Chondrocyte (in vitro differentiated cells): ENCODE results near the gene CBFA2T2. TPM values are rescaled to one million over a fixed set of nuclear protein-coding genes. Genes with fewer than 3 reads are reported as not detected.
"Not testable (repeated sequence)": the region's sequence is repeated elsewhere in the genome, so short reads cannot be mapped to it uniquely, and the experiment has no call there.

Source experiments
- DNase-seq: peaks from one replicate; pipeline ENCODE4 v3.0.0; 2021; ENCODE audit warnings: mixed read lengths, low spot score
- H3K27ac Mint-ChIP-seq: one replicate; pipeline ENCODE4 v1.8.0; 2021; ENCODE audit warnings: mild to moderate bottlenecking, moderate library complexity, mixed read lengths; ENCODE audit not compliant: unreplicated experiment
- H3K27me3 Mint-ChIP-seq: 2 replicates; pipeline ENCODE4 v1.8.0; 2021; ENCODE audit warnings: low read depth, mixed read lengths
- H3K36me3 Mint-ChIP-seq: 2 replicates; pipeline ENCODE4 v1.8.0; 2021; ENCODE audit warnings: low read depth, mixed read lengths
- H3K4me1 Mint-ChIP-seq: 2 replicates; pipeline ENCODE4 v1.8.0; 2021; ENCODE audit warnings: low read depth, mild to moderate bottlenecking, mixed read lengths
- H3K4me3 Mint-ChIP-seq: one replicate; pipeline ENCODE4 v1.8.0; 2021; ENCODE audit warnings: mild to moderate bottlenecking, moderate library complexity, mixed read lengths; ENCODE audit not compliant: unreplicated experiment
- H3K9me3 Mint-ChIP-seq: 2 replicates; pipeline ENCODE4 v1.8.0; 2021; ENCODE audit warnings: low read depth, mixed read lengths
- CTCF ChIP-seq: fragments of 200-600 bp; sonication (generic); IDR thresholded peaks from 2 replicates; pipeline ENCODE4 v1.5.0; 2021; ENCODE audit warnings: antibody characterized with exemption, mild to moderate bottlenecking, moderate library complexity
- total RNA-seq: library from RNA; stranded (reverse); gene quantifications from 3 replicates; pipeline ENCODE4 v1.2.1, GENCODE V29; 2021

The CBFA2T2 gene
- total RNA-seq, 1 donor from 2014 or later: 23.5 TPM

- H3K9me3 Mint-ChIP-seq: no peaks in the 10 kb centered on the region
Observed at GRCh38 chr20:33585413-33585812, 95.5 kb downstream of the CBFA2T2 start.

GRCh38 chr20:33589059-33589458 is 99.2 kb downstream of the CBFA2T2 start:
- Mint-ChIP-seq H3K4me1 (peaks cover 28% of the 10 kb centered on the region), H3K27me3 (no peaks in the 10 kb centered on the region), H3K27ac (no peak overlapping the region), H3K36me3 (no peaks in the 10 kb centered on the region), H3K9me3 (no peaks in the 10 kb centered on the region), H3K4me3 (no peak overlapping the region)
- DNase-seq: no peak
- TF ChIP-seq CTCF: no peak

More at GRCh38 chr20:33585413-33585812, 95.5 kb downstream of the CBFA2T2 start:
- H3K36me3 Mint-ChIP-seq: no peaks in the 10 kb centered on the region
- DNase-seq: no peak
- H3K4me1 Mint-ChIP-seq: peaks cover 30% of the 10 kb centered on the region
- peak overlapping the region; percentile 52 for H3K27ac Mint-ChIP-seq
- no peaks in the 10 kb centered on the region for H3K27me3 Mint-ChIP-seq
- no peak for TF ChIP-seq CTCF
- H3K4me3 Mint-ChIP-seq: no peak overlapping the region

- not testable (repeated sequence) for H3K4me1 Mint-ChIP-seq, DNase-seq, H3K27ac Mint-ChIP-seq, H3K9me3 Mint-ChIP-seq, H3K4me3 Mint-ChIP-seq, H3K27me3 Mint-ChIP-seq, H3K36me3 Mint-ChIP-seq
Observed at GRCh38 chr20:33591901-33592300, 102.0 kb downstream of the CBFA2T2 start.

- Mint-ChIP-seq H3K27me3 (no peaks in the 10 kb centered on the region), H3K4me3 (no peak overlapping the region), H3K4me1 (peaks cover 6% of the 10 kb centered on the region), H3K27ac (no peak overlapping the region), H3K36me3 (peaks cover 1% of the 10 kb centered on the region), H3K9me3 (no peaks in the 10 kb centered on the region)
- DNase-seq: no peak
- TF ChIP-seq CTCF: no peak
Observed at GRCh38 chr20:33594743-33595142, 104.8 kb downstream of the CBFA2T2 start.

- TF ChIP-seq CTCF: no peak
- H3K4me3 Mint-ChIP-seq: no peak overlapping the region
- no peak overlapping the region for H3K27ac Mint-ChIP-seq
Observed at GRCh38 chr20:33600414-33600813, 110.5 kb downstream of the CBFA2T2 start.

GRCh38 chr20:33600981-33601380 is 111.1 kb downstream of the CBFA2T2 start:
- peaks cover 18% of the 10 kb centered on the region for H3K36me3 Mint-ChIP-seq
- no peak overlapping the region for H3K27ac Mint-ChIP-seq
- no peak for DNase-seq
- TF ChIP-seq CTCF: no peak
- peaks cover 12% of the 10 kb centered on the region for H3K4me1 Mint-ChIP-seq
- H3K27me3 Mint-ChIP-seq: no peaks in the 10 kb centered on the region
- H3K4me3 Mint-ChIP-seq: no peak overlapping the region
- H3K9me3 Mint-ChIP-seq: no peaks in the 10 kb centered on the region

More at GRCh38 chr20:33600414-33600813, 110.5 kb downstream of the CBFA2T2 start:
- H3K36me3 Mint-ChIP-seq: peaks cover 18% of the 10 kb centered on the region
- no peaks in the 10 kb centered on the region for H3K27me3 Mint-ChIP-seq
- peaks cover 12% of the 10 kb centered on the region for H3K4me1 Mint-ChIP-seq
- H3K9me3 Mint-ChIP-seq: no peaks in the 10 kb centered on the region
- no peak for DNase-seq
